GM18951 (cell line): Measurements from ENCODE around the gene SNX27.
A peak's percentile ranks its signal among the peaks of the same experiment; 100 is the strongest.

Source experiments
- POLR2A ChIP-seq: IDR thresholded peaks from 4 replicates; pipeline ENCODE4 v1.6.1; 2011; ENCODE audit warnings: mild to moderate bottlenecking; ENCODE audit not compliant: insufficient read length, insufficient read depth; ENCODE audit errors: extremely low read depth
- in situ Hi-C: fragments of 300-500 bp; cut with MboI; formaldehyde crosslinking; loops from one replicate; pipeline ENCODE4 v1.12.0; 2022; ENCODE audit warnings: low sequenced_read_pairs, mixed read lengths, inconsistent platforms; ENCODE audit not compliant: unreplicated experiment

SNX27 gene

DNA sequence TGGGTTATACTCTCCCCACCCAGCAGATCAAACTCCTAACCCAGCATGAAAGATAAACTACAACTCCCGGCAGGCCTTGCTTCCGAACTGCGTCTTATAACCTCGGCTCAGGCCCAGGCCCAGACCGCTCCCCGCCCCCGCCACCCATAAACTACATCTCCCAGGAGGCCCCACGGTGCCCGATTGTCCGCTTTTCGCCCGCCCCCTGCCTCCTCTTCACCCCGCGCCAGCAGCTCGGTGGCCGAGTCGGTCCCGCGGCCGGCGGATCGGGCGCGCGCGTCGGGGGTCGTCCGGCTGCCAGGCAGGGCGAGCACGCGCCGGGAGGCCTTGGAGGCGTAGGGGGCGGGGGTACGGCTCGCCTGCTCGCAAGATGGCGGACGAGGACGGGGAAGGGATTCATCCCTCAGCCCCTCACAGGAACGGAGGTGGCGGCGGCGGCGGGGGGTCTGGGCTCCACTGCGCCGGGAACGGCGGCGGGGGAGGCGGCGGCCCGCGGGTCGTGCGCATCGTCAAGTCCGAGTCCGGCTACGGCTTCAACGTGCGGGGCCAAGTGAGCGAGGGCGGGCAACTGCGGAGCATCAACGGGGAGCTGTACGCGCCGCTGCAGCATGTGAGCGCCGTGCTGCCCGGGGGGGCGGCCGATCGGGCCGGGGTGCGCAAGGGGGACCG, at the start of gene SNX27:
Gene SNX27 (plus strand): TSS at position 219 of the 669 bp plus-strand sequence. CDS start 152 bp downstream, at position 371.
- in situ Hi-C loops, result no loop called here
- TF ChIP-seq POLR2A, result peak; percentile 81

DNA sequence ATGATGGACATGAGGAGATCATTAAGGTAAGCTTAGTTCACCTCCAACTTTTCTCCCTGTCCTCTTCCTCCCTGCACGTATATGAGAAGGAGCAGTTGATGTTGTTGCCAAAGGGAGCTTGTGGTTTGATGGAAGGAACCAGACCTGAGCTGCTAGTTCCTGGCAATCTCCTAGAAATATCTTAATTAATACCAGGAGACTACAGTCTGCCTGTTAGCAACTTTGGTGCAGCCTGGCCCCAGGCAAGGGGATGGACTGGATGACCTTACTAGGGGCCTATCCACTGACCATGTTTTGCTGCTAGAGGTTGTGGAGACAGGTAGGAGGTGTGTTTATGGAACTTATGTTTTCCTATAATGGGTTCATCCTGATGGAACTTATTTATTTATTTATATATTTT, 49.2 kb upstream of the SNX27 start:
- TF ChIP-seq POLR2A, result no peak
- in situ Hi-C loops, result no loop called here

DNA sequence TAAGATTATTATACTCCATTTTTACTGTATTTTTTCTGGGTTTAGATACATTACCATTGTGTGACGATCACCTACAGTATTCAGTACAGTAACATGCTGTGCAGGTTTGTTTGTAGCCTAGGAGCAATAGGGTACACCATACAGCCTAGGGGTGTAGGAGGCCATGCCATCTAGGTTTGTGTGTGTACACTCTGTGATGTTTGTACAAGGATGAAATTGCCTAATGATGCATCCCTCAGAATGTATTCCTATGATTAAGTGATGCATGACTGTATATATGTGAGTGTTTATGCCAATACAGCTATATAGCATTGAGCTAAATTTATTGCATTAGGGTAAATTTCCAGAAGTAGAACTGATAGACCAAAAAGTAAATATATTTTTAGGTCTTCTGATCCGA, 48.5 kb upstream of the SNX27 start:
- in situ Hi-C loops, result no loop called here
- no peak for TF ChIP-seq POLR2A

DNA sequence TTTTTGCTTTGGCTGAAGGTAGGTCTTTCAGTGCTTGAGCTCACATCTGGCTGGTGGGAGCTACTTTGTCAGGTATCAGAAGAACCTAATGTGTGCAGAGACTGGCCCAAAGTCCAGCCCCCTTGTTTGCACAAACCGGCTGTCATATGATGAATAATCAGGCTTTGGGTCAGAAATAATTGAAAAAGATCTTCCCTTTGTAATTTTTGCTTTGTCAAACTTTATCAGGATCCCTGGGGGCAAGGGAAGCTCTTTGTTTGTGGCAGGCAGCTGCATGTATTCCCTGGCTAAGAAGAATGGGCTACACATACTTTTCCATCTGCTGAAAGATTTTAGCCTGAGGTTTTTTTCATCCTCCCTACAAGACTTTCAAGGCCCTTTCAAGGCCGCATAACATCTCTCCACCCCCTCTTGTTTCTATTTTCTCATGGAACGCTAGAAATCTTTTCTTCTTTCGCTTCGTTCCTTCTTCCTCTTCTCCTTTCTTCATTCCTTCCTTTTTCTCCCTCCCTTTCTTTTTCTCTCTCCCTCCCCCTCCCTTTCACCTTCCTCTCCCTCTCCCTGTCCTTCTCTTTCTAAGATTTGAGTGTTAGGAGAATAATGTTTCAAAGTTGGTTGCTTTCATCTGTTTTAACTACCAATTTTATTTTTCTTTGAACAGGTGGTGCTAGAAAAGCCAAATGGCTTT, 46.2 kb upstream of the SNX27 start:
- in situ Hi-C loops, result no loop called here
- no peak for TF ChIP-seq POLR2A

DNA sequence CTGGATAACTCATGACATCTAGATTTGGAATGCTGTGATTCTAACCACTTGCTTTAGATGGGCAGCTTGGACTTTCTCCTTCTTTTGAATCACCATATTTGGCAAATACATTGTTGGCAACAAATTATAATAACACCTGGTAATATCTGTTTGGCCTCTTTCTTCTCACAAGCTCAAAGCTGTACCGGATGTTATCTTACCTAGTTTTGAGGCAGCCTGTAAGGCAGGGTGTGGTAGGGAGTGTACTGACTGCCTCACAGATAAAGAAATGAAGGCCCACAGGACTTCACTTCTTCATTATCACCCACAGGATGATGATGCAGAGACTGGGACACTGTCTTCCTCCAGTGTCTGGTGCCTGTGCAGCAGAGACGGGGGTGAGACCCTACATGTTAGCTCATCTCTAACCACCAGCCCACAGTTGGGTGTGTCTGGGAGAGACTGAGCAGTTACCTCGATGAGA, 43.2 kb upstream of the SNX27 start:
- TF ChIP-seq POLR2A, result no peak
- in situ Hi-C loops, result no loop called here

DNA sequence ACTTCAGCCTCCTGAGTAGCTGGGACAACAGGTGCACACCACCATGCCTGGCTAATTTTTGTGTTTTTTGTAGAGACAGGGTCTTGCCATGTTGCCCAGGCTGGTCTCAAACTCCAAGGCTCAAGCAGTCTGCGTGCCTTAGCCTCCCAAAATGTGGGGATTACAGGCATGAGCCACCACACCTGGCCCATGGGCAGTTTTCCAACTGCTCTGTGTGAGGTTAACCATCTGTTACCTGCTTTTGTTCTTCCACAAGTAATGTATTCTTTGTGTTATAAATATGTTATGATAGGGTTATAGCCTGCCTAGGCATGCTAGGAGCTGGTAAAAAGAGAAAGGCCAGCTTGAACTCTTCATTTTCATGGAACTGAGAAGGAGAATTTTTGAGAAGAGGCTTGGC, 41.0 kb upstream of the SNX27 start:
- in situ Hi-C loops, result no loop called here
- no peak for TF ChIP-seq POLR2A

DNA sequence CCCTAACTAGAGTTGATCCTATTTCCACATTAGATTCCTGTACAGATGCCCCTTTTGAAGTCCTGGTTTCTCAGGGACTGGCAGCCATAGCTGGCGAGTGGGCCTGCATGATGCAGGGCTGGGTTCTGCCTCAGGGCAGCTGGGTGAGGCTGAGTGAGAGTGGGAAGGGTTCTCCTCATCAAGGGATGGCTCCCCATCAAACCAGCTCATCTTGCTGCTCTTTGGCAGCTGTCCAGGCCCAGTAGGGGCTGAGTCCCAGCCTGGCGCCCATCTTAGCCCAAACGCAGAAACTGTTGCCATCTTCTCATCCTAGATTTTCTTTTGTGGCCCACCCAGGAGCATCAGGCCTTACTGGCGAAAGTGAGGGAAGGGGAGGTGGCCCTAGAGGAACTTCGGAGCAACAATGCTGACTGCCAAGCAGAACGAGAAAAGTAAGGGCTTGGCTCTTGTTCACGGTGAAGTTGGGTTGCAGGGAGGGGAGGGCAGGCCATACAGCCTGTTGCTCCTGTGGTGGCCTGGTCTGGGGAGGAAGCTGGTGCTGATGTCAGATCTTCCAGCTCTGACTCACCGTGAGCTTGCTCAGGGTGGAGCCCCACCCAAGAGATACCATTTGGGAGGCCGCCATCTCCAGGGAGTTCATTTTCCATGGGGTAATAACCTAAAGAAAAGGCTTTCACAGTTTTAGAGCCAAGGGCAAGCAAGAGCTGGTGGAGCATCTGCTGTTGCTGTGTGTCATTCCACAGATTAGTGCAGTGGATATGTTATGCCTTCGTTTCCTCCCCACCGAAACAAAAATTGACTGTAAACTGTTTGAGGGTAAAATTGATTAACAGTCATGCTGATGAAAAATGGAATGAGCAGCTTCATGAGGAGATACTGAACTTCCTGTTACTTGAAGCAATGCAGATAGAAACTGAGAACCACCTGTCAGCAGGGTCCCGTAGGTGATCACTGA, 37.0 kb upstream of the SNX27 start:
- in situ Hi-C loops, result loop anchor here (25.0 kb wide), 1 partner anchor 262 kb away; the partner anchor contains the start of genes C2CD4D and RORC
- no peak for TF ChIP-seq POLR2A

DNA sequence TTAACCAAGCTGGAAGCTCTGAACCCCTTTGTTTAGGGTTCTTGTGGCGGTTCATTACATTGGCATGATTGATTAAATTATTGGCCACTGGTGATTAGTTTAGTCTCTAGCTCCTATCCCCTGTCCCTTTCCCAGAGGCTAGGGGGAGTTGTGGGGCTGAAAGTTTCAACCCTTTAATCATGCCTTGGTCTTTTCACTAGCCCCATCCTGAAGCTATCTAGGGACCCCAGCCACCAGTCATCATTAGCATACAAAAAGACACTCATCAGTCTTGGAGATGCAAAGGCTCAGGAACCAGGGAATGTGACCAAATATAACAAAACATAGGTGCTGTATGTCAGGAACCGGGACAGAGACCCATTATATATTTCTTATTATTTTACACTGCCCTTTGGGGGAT, 34.7 kb upstream of the SNX27 start:
- TF ChIP-seq POLR2A, result no peak
- in situ Hi-C loops, result loop anchor here (25.0 kb wide), 1 partner anchor 260 kb away; the partner anchor contains the start of genes C2CD4D and RORC

DNA sequence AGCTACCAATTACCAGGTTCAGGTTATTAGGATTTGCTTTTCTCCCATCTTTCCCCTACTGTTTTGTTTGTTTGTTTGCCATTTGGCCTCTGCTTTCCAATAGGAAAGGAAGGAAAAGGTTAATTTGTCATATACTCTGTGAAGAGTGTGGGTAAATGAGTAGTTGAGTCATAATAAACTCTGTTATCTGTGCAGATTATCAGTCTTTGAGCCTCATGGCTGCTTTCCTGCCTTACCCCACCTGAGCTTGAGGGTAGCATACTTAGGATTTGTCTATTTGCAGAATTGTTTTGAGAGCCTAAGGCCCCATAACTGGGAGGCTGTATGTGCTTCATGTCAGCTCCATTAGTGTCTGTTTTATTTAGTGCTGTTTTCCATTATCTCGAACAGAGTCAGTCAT, 32.9 kb upstream of the SNX27 start:
- TF ChIP-seq POLR2A, result no peak
- in situ Hi-C loops, result loop anchor here (25.0 kb wide), 1 partner anchor 258 kb away; the partner anchor contains the start of genes C2CD4D and RORC

DNA sequence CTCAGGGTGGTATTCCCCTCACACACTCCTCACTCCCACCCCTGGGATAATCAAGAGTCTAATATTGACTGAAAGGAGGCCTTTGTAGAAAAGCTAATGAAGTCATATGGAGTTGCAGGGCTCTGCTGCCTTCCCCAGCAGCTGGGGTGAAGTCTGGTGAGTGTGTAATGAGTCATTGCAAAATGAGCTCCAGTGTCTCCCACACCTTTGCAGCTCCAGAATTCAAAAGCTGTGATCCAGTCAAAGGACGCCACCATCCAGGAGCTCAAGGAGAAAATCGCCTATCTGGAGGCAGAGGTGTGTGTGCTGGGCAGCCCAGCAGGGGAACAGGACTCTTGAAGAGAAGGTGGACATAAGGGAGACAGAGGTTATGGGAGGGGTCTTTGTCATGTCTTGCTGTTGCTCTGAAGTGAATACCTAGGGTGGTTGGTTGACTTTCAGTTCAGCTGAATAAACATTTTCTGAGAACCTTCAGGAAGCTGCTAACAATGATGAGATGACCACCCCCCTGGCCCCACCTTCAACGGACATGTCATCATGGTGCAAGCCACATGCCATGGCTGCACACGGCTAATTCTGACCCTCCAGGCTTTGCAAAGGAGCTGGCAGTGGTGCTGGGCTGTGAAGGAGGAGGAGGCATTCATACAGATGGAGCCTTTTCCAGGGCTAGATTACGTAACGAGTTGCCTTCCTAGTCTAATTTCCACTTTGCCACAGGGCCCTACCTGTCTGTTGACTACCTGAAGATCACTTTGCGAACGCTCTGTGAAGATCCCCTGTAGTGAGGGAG, 32.2 kb upstream of the SNX27 start:
- in situ Hi-C loops, result loop anchor here (25.0 kb wide), 1 partner anchor 258 kb away; the partner anchor contains the start of genes C2CD4D and RORC
- TF ChIP-seq POLR2A, result no peak

DNA sequence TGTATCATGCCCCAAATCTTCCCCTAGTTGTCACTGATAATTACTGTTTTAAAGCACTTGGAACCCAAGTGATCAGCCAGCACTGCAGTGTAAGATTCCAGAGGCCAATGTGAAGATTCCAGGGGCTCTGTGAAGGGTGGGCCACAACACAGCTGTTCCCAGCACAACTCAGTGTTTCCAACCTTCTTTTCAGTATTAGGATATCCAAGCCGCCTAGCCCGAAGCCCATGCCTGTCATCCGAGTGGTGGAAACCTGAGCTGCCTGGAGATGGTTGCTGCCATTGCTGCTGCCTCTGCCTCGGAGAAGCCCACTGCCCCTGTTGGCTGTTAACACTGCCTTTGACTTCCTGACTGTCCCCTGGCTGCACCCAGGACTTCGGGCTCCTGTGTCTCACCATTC, 30.4 kb upstream of the SNX27 start:
- TF ChIP-seq POLR2A, result no peak

DNA sequence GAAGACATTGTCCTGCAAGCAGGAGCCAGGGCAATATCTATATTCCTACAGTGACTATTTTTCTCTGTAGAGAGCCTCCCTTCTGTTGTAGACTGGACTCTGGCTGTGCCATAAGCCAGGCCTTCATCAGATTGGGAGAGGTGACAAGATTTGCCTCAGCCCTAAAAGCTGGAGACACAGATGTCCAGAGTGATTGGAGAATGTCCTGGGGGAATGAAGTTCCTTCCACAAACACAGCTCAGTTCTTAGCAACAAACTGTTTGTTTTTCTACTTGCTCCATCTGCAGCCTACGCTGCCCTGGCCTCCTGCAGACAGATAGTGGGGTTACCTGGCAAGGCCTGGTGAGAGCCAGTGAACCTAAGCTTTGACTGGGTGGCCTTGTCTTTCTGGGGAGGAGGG, 29.9 kb upstream of the SNX27 start:
- in situ Hi-C loops, result loop anchor here (25.0 kb wide), 1 partner anchor 255 kb away; the partner anchor contains the start of genes C2CD4D and RORC
- TF ChIP-seq POLR2A, result no peak

More for the DNA sequence above, 30.4 kb upstream of the SNX27 start:
- in situ Hi-C loops, result loop anchor here (25.0 kb wide), 1 partner anchor 256 kb away; the partner anchor contains the start of genes C2CD4D and RORC
